Measurements from ENCODE around the gene LRRC7. TPM values are rescaled to one million over a fixed set of nuclear protein-coding genes. Genes with fewer than 3 reads are reported as not detected.

LRRC7 gene
- total and polyA plus RNA-seq, 2 of the 8 experiments (the other 6 are each of a cell fraction or from before 2014, with no cell fraction given) = 0.03 to 0.17 TPM

- Histone ChIP-seq H3K79me2 (ENCODE audit: control insufficient read depth in 1 of 2, insufficient read depth in 2 of 2, low read length in 2 of 2) (no peaks in the 10 kb centered on the region), H3K9ac (replicated peaks in 1 of 4; ENCODE audit: extremely low read depth in 1 of 4, low read depth in 3 of 4, low read length in 3 of 4) (no peak overlapping the region), H2BK5ac (ENCODE audit: low read depth, low read length) (no peak overlapping the region), H3K36me3 (ENCODE audit: control insufficient read depth in 2 of 4, insufficient read depth in 4 of 4, low read length in 3 of 4) (no peaks in the 10 kb centered on the region), H3K79me1 (ENCODE audit: low read depth, low read length) (no peaks in the 10 kb centered on the region), H3K4me1 (replicated peaks in 1 of 4; ENCODE audit: control insufficient read depth in 3 of 4, insufficient read depth in 4 of 4, low read length in 3 of 4) (no peaks in the 10 kb centered on the region; a peak in 1 of 7 replicates), H3K14ac (ENCODE audit: insufficient read length) (no peak overlapping the region), H4K5ac (ENCODE audit: insufficient read length, low read depth, low read length) (no peak overlapping the region), H3K18ac (ENCODE audit: extremely low read depth, low read length) (no peak overlapping the region), H2AK5ac (ENCODE audit: low read depth, low read length) (no peak overlapping the region), H2BK15ac (ENCODE audit: low read length) (no peak overlapping the region), H2AFZ (ENCODE audit: low read length) (no peak overlapping the region; the same call in 1 of the 2 replicates), H3K4ac (replicated peaks; ENCODE audit: insufficient read length, low read depth, low read length) (no peak overlapping the region), H3K27ac (ENCODE audit: low read depth, low read length) (no peak overlapping the region), H3K23me2 (ENCODE audit: low read depth, low read length) (no peaks in the 10 kb centered on the region), H4K91ac (replicated peaks; ENCODE audit: insufficient read length, low read length) (no peak overlapping the region), H3K9me3 (ENCODE audit: insufficient read depth in 2 of 2, low read depth in 1 of 2, low read length in 1 of 2) (no peaks in the 10 kb centered on the region), H3K4me3 (ENCODE audit: extremely low read depth in 1 of 4, insufficient read depth in 2 of 4, low read depth in 3 of 4, low read length in 4 of 4) (no peak overlapping the region), H4K8ac (ENCODE audit: extremely low read depth, insufficient read depth, low read length) (no peak overlapping the region), H2BK12ac (ENCODE audit: low read depth, low read length) (no peak overlapping the region; the same call in 1 of the 2 replicates), H2BK120ac (replicated peaks; ENCODE audit: low read depth, low read length) (no peak overlapping the region), H3K23ac (ENCODE audit: insufficient read length) (no peak overlapping the region), H4K20me1 (replicated peaks in 1 of 2; ENCODE audit: control insufficient read depth in 1 of 2, insufficient read depth in 2 of 2, low read length in 2 of 2) (no peaks in the 10 kb centered on the region), H3K56ac (replicated peaks; ENCODE audit: insufficient read length, low read depth, low read length) (no peak overlapping the region), H3K27me3 (replicated peaks in 1 of 4; ENCODE audit: control insufficient read depth in 3 of 4, extremely low read depth in 1 of 4, insufficient read depth in 3 of 4, low read length in 3 of 4) (no peaks in the 10 kb centered on the region), H3K4me2 (ENCODE audit: insufficient read depth in 1 of 2, low read depth in 2 of 2, low read length in 2 of 2) (no peak overlapping the region), H2BK20ac (ENCODE audit: low read length) (no peak overlapping the region)
- DNase-seq (ENCODE audit: low read depth in 1 of 2, low spot score in 2 of 2) = no peak
- FAIRE-seq = no peak
- POLR2A ChIA-PET (ENCODE audit: partially characterized antibody) = no interaction called here
- 85% methylated on average over 6 of the region's 6 CpGs; no CpG with 5 or more reads in 1 of the 2 experiments for WGBS, 2 experiments (ENCODE audit: extremely low coverage in 1 of 2, insufficient coverage in 1 of 2, insufficient read length in 1 of 2, insufficient replicate concordance in 2 of 2, low coverage in 1 of 2, low lambda C conversion rate in 2 of 2, missing lambda C conversion rate in 1 of 2)
- CTCF ChIA-PET (ENCODE audit: partially characterized antibody) = interaction anchor here (0.7 to 0.8 kb wide), 2 partner anchors 748 to 1362 kb away, joined by 3 read pairs; no protein-coding TSS in a partner anchor
- no peak for TF ChIP-seq SP4 (IDR thresholded peaks at IDR 0.05; ENCODE audit: low read length)
- no peak for TF ChIP-seq KDM5A (IDR thresholded peaks at IDR 0.05; ENCODE audit: low read length)
- no peak for TF ChIP-seq CBX5 (IDR thresholded peaks at IDR 0.05; ENCODE audit: low read depth, low read length)
- TF ChIP-seq MAX (IDR thresholded peaks at IDR 0.05) = no peak
- no peak for TF ChIP-seq BCL11A (IDR thresholded peaks at IDR 0.05; ENCODE audit: low read depth in 2 of 2, low read length in 2 of 2)
- no peak for TF ChIP-seq GABPA (IDR thresholded peaks at IDR 0.05; ENCODE audit: borderline replicate concordance, insufficient read depth, low read length)
- TF ChIP-seq JUND (IDR thresholded peaks at IDR 0.05; ENCODE audit: low read length) = no peak
- no peak for TF ChIP-seq USF2 (IDR thresholded peaks at IDR 0.05; ENCODE audit: low read length)
- no peak for TF ChIP-seq RAD21 (IDR thresholded peaks at IDR 0.05 in 1 of 2, conservative IDR thresholded peaks at IDR 0.05 in 1 of 2; ENCODE audit: low read depth in 2 of 2, low read length in 2 of 2)
- TF ChIP-seq GTF2F1 (IDR thresholded peaks at IDR 0.05; ENCODE audit: borderline replicate concordance, low read depth, low read length) = no peak
- no peak for TF ChIP-seq POLR2A (IDR thresholded peaks at IDR 0.05; ENCODE audit: control extremely low read depth in 1 of 2, low read depth in 2 of 2, low read length in 2 of 2)
- no peak for TF ChIP-seq JUN (IDR thresholded peaks at IDR 0.05; ENCODE audit: low read depth, low read length)
- no peak for TF ChIP-seq SP1 (IDR thresholded peaks at IDR 0.05; ENCODE audit: low read depth, low read length)
- no peak for TF ChIP-seq EP300 (IDR thresholded peaks at IDR 0.05; ENCODE audit: borderline replicate concordance in 1 of 2, low read depth in 2 of 2, low read length in 2 of 2)
Observed at GRCh38 chr1:69540052-69540451, 27.7 kb upstream of the LRRC7 start.
